HG02943 (cell line): ENCODE measurements around the gene CAPN2.

ENCODE experiments used
- ATAC-seq: cut with Tn5 transposase; IDR thresholded peaks from one replicate; pipeline ENCODE4 v1.9.1; 2021; ENCODE audit warnings: mild to moderate bottlenecking, low read depth, moderate library complexity; ENCODE audit not compliant: unreplicated experiment

Gene CAPN2

GRCh38 chr1:223819730-223820514 lies 107.6 kb downstream of the CAPN2 start:
- ATAC-seq = no peak

- no peak for ATAC-seq
Observed at GRCh38 chr1:223820515-223820858, 108.1 kb downstream of the CAPN2 start.

GRCh38 chr1:223820971-223821370 lies 108.6 kb downstream of the CAPN2 start:
- no peak for ATAC-seq

GRCh38 chr1:223824287-223824686 lies 111.9 kb downstream of the CAPN2 start:
- ATAC-seq = no peak

GRCh38 chr1:223824712-223825111 lies 112.4 kb downstream of the CAPN2 start:
- ATAC-seq = no peak
